COR-L47 (cell line): Measurements from ENCODE around the gene GNA15.

Source experiments
- DNase-seq: peaks from one replicate; lab custom pipeline; 2025; lab: John Stamatoyannopoulos, UW

Gene GNA15

GRCh38 chr19:3208317-3209207 is 72.7 kb downstream of the GNA15 start:
- no peak for DNase-seq

DNA sequence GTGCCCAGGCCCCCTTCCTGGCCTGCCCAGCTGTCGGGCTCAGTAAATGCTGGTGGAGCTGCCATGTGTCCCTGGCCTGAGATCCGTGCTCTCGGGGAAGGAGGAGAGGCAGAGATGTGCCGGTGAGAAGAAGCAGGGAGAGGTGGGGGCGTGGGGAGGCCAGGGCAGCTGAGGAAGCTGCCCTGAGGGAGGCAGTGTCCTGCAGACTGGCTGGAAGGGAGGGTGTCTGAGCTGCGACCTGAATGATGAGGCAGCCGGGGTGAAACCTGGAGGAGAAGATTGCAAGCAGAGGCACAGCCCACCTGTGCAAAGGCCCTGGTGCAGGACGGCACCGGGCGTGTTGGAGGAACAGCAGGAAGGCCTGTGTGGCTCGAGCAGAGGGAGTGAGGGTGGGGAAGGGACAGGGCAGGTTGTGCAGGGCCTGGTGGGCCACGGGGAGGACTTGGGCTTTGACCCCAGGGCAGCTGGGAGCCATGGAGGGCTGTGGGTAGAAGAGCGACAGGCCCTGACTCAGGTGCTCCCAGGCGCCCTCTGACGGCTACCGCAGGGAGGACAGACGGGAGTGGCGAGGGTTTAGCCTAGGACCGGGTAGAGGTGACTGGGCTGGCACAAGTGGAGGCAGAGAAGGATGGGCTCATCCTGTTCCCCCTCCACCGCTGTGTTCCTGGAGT is 74.6 kb downstream of the GNA15 start:
- no peak for DNase-seq

- DNase-seq, result no peak
Observed at GRCh38 chr19:3211191-3211590, 75.4 kb downstream of the GNA15 start.

DNA sequence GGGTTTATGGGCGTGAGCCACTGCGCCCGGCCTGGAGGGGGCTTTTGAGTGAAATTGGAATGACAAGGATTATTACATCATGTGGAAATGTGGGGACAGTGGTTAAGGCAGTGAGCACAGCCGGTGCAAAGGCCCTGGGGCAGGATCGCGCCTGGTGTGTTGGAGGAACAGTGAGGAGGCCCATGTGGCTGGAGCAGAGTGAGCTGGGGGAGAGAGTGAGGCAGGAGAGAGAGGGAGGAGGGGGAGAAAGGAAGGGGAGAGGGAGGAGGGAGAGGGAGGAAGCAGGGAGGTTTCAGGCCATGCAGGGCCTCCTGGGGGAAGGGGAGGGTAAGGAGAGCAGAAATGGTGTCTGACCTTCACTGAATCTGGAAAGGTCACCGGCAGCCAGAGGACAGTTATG is 77.3 kb downstream of the GNA15 start:
- DNase-seq, result no peak
